Panc1 (cell line): Measurements from ENCODE around the gene NDST1.

ENCODE experiments used
- CTCF ChIP-seq: fragments of 450-650 bp; IDR thresholded peaks from 2 replicates; pipeline ENCODE4 v1.5.1; 2017; ENCODE audit warnings: mild to moderate bottlenecking
- POLR2AphosphoS5 ChIP-seq: IDR thresholded peaks from 2 replicates; pipeline ENCODE4 v1.6.1; 2012; ENCODE audit warnings: mild to moderate bottlenecking, low read depth, low read length, moderate library complexity
- REST ChIP-seq, 2 experiments: IDR thresholded peaks; 2 replicates each; pipeline ENCODE4 v1.6.1; 2011 to 2012; ENCODE audit warnings: low read depth in 2 of 2, control low read depth in 1 of 2, low read length in 1 of 2, mild to moderate bottlenecking in 1 of 2, moderate library complexity in 1 of 2; ENCODE audit not compliant: insufficient read depth in 1 of 2
- SIN3A ChIP-seq: IDR thresholded peaks from 2 replicates; pipeline ENCODE4 v1.6.1; 2012; ENCODE audit warnings: low read depth, mild to moderate bottlenecking, low read length, moderate library complexity, borderline replicate concordance; ENCODE audit not compliant: insufficient read depth

GRCh38 chr5:150604010-150604409 lies 96.1 kb downstream of the NDST1 start:
- TF ChIP-seq CTCF (no peak), POLR2AphosphoS5 (no peak), SIN3A (no peak), REST (IDR thresholded peaks at IDR 0.05; ENCODE audit: insufficient read depth in 1 of 2, low read depth in 2 of 2, low read length in 1 of 2) (no peak)
